NK-92 (cell line): Measurements from ENCODE around the gene KRTDAP.

ENCODE experiments used
- DNase-seq: peaks from one replicate; lab custom pipeline; 2025; ENCODE audit not compliant: unreplicated experiment; lab: John Stamatoyannopoulos, UW

Gene KRTDAP, protein sequence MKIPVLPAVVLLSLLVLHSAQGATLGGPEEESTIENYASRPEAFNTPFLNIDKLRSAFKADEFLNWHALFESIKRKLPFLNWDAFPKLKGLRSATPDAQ

DNA sequence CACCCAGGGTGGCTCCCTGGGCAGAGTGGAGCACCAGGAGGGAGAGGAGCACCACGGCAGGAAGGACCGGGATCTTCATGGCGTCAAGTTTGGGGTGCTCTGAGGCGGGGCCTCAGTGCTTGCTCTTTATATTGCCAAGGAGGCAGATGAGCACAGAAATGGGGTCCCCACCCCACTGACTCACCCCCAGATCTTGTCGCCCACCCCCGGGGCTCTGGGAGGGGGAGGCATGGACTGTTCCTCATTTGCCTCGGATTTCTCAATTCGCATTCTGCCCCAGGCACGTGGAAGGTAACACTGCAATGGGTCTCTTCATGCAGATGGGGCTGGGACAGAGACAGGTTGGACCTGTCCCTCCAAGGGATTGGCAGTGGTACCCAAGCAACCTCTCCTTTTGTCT lies at the start of gene KRTDAP:
Gene KRTDAP, minus strand, starts transcription at position 101 of the 400 bp plus-strand sequence. Its CDS starts 22 bp downstream, at position 79.
- DNase-seq: no peak

DNA sequence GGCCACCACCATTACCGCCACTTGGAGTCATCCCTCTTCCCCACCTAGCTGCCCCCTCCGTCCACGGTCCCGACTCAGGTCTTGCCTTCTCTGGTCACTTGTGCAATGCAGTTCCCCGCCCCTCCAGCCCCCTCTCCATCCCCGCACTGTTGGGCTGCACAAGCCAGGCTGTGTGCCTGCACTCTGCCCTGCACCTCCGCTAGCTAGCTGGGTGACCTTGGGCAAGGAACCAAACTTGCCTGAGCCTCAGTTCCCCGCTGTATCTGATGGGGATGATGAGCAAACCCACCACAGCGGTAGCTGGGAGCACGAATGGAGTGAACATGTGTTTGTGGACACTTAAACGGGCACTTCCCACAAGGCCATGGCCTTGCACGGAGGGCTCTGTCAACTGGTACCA lies 49.6 kb upstream of the KRTDAP start:
- DNase-seq: no peak

DNA sequence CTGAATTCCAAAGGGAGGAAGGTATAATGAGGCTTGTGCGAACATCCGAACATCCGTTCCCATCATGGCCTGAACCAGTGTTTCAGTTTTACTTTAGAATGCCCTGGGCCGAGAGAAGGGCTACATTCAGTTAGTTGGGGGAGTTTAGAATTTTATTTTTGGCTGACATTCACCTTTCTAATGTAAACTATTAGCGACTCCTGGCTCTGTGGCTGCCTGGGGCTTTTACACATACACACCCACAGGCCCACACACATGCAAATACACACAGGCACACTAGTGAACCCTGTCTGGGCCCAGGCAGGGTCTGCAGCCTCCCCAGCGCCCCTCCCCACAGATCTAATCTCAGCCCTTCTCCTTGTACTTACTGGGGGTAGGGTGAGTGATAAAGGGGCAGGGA lies 49.0 kb upstream of the KRTDAP start:
- no peak for DNase-seq

DNA sequence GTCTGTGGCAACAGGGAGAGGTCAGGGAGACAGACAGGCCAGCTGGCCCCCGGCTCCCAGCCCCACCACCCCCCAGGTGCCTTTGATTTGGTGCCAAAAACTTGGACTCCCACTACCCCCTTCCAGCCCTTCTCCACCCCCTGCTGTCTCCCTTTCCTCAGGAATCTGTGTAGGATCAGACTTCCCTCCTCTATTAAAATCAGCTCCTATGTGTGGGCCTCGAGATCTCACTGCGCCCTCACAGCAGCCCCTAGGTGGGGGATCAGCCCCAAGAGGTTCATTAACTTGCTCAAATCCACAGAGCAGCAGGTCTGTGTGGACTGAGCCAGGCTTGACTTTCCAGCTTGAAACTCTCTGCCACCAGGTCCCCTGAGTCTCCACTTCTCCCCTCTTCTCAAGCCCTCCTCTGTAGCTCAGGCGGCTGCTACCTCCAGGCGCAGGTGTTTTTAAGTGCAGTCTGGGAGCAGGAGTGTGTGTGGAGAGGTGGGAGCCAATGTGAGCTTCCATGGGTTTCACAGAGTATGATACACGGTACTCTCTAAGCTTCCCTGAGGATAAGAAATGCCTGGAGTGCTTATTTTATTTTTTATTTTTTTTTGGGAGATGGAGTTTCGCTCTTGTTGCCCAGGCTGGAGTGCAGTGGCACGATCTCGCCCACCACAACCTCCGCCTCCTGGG lies 44.7 kb upstream of the KRTDAP start:
- DNase-seq: no peak

DNA sequence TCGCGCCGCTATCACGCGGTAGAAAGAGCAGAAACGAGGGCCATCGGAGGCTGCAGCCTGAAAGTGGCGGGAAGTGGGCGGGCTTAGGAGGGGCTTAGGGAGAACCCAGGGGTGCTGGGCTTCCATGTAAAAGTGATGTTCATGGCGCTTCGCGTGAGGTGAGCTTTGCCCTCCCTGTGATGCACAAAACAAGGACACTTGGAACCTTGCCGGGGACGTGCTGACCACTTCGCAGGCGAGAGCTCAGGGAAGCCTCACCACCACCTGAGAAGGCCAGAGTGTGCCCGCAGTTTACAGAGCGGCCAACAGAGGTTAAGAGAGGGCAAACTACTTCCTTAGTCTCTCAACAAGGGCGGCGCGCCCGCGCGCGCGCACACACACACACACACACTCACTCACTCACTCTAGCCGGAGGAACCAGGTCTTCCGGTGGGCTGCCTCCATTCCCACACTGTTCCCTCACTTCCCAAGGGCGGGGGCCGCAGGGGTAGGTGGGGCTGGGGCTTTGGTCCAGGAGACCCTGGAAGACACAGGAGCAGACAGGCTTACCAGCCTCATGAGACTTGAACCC lies 43.6 kb upstream of the KRTDAP start:
- no peak for DNase-seq

DNA sequence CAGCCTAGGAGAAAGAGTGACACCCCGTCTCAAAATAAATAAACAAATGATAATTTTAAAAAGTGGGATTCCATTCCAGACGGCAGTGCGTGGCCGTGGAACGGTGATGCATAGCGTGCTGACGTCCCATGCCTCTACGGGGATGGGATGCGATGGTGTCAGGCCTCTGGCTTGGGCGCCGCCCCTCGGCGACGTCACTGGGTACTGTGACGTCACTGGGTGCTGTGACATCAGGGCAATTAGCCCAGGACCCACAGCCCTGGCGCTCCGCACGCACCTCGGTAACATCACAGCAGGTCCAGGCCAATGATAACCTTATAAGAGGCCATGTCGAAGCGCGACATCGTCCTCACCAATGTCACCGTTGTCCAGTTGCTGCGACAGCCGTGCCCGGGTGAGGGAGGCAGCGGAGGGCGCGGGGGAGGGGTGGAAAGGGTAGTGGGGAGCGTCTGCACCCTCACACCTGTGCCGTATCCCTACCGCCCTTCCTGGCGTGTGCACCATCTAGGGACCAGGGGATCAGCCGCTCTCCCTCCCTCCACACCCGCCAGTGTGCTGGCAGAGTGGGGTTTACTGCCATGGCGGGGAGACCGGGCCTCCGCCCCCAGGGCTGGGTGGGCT lies 43.0 kb upstream of the KRTDAP start, which contains the start of gene GAPDHS:
Gene GAPDHS, plus strand, starts transcription at position 256 of the 621 bp plus-strand sequence. Its CDS starts 72 bp downstream, at position 328.
- DNase-seq: no peak

DNA sequence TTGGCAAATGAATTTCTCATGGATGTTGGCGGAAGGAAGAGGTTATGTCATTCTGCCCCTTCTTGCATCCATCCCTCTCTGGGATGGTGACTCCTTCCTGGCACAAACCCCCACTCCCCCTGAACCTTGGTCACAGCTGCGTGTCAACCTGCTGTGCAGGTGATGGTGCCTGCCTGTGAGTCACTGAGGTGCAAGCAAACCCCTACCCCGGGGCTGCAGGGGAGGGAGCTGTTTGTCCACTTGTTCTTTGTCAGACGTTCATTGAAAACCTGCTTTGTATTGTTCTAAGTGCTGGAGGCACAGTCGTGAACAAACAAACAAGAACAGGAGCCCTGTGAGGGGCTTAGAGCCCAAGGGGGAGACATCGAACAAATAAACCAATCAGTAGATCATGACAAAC lies 41.0 kb upstream of the KRTDAP start:
- no peak for DNase-seq

DNA sequence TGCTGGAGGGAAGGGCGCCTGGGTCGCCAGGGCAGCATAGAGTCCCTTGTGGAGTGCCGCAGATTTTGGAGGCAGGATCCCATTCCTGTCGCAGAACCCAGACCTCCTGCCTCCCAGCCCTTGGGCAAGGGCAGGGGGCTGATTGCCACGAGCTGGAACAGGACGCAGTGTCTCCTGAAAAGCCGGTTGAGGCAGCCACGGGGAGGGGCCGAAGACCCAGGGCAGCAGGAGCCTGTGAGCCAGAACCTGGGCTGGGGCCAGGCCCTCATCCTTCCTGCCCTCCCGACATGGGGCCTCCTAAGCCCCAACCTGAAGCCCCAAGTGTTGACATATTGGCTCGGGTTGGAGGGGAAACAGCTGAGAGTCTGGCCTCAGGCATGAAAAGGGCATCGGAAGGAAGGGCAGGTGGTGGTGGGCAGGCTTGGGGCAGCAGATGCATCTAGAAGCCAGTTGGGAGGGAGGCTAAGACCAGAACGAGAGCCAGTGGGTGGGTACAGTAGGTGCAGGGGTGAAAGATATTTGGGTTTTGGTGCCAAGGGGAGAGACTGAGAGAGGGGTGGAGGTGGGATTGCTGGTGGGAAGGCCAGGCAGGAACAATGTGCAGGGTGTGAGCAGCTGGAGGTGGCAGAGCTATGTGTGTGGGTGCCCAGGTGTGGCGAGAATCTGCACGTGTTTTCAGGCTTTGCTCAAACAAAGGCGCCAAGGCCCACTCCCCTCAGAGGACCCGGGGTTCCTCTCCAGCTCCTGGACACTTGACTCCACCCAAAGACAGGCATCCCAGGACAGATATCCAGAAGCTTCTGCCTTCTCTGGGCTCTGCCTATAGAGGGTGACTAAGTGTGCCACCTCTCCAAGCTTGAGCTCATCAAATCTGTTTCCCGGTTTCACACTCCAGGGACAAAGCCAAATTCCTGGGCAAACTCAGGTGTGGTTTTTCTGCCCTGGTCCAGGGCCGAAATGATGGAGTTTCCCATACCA lies 39.3 kb upstream of the KRTDAP start:
- DNase-seq: no peak

DNA sequence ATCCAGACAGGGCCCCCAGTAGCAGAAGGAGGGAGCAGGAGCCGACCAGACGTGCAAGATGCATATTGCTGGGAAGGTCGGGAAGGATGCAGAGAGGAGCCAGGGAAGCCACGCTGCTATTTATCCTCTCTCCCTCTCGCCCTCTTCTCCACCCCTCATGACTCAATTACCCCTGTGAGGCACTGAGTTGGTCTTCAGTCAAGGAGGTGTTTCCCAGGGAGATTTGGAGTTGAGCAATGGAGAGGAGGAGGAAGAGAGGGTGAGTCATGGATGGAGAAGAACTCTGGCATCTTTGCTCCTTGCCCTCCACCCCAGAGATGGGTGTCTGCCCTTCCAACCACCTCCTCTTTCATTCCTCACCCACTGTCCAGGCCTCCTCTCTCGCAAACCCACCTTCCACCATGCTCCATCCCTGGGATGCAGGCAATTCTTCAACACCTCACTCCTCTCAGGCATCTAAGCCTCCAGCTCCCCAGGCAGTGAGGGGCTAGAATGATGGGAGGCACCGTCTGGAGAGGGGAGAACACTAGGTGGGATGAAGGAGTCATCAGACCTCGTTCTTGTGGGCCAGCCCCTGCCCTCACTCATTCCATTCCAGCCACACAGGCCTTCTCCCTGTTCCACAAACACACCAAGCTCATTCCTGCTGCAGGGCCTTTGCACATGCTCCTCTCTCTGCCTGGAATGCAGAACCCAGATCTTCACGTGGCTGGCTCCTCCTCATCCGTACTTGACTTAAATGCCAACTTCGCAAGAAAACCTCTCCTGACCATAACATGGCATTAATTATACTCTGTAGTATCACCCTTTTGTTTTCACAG lies 38.2 kb upstream of the KRTDAP start, which contains the start of gene SBSN:
Gene SBSN, minus strand, starts transcription at position 94 of the 821 bp plus-strand sequence. Its CDS starts 30 bp downstream, at position 64.
- no peak for DNase-seq

DNA sequence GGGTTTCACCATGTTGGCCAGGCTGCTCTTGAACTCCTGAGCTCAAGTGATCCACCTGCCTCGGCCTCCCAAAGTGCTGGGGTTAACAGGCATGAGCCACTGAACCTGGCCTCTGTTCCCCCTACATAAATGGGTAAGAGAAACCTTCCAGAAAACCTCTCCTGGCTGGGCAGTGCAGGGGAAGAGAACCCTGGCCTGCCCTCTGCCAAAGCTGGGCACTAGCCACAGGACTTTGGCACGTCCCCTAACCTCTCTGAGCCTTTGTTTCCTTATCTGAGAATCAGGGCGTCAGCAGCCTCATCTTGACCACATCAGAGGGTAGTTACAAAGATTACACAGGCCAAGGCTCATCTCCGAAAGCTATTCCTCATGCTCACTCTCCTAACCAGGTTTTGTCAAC lies 35.6 kb upstream of the KRTDAP start:
- DNase-seq: no peak

DNA sequence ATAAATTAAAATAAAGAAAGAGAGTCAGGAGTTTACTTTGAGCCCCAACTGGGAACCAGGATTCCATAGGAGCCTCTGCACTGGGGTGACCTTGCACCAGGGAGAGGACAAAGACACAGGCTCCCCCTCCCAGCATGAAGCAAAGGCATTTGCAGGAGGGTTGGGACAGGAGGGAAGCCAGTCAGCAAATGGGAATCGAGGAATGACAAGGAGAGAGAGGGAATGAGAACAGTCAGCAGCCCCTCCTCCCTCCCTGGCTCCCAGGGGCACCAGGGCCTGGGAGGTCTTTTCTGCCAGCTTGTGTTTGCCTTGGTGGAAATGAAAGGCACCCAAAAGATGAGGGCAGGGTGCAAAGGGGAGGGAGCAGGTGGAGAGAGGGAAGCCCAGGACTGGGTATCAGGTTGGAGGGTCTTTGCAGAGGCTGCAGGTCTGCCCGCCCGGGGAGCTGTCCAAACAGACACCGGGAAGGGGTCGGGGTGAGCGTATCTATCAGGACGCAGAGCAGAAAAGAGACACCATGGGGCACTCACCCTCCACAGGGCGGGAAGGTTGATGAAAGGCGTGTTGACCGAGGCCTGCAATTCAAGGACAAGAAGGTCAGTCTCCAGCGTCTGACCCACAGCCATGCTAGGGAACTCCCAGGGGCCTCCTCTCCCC lies 34.0 kb upstream of the KRTDAP start:
- no peak for DNase-seq

DNA sequence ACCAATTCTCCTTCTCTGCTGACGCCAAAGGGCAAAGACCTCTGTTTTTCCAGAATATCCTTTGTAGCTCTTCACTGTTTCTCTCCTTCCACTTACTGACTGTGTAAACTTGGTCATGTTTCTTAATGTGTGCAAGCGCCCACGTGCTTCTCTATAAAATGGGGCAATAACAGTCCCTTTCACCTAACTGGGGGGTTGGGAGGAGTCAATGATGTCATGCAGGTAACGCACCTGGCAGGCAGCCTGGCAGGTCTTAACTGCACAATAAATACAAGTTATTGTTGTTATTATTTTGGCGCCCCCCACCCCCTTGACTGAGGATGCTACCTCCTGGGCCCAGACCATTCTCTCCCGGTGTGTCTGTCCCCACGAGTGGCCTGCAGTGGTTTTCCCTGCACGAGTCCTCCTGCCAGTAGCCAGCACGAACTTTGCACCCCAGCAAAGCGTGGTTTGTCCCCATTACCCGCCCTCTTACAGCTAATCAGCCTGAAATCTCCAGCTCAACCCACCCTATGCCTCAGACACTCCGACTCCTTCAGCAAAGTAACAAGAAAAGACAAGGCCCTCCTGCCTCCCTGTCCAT lies 32.6 kb upstream of the KRTDAP start:
- no peak for DNase-seq

DNA sequence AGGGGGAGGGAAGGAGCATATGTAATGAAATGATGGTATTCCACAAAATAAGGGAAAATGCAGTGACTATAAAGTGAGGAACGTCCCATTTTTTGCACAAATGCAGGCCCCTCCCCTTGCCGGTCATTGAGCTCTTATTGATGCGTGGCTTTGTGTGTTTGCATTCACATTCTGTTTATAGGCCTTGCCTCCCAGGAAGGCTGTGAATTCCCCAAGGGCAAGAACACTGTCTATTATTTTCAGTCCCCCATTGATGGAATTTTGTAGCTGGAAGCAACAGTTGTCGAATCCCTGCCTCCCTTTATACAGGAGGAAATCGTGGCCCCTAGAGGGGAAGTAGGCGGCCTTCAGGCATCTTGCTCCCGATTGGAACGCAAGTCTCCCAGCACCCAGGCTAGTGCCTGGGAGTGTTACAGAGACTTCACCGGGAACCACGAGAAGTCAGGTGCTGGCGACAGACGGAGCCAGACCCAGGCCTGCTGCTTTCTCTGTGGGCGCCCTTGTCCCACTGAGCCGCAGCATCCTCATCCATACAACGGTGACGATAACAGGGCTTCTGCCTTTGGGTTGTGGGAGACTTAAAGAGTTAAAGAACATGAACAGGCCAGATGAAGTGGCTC lies 31.0 kb upstream of the KRTDAP start:
- no peak for DNase-seq

DNA sequence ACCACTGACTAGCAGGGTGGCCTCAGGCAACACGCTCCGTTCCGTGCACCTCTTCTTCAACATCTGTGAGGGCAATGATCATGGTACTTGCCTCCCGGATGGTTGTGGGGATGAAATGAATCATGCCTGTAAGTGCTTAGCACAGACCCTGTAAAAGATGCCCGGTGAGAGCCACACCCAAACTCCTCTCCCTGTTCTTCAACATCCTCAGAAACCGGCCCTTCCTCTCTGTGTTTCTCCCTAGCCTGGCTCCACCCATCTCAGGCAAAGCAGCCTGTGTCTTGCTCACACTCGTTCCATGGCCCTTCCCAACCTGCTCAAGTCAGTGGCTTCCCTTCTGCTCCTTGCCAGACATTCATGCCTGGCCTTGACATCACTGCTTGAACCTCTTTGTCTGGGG lies 29.0 kb upstream of the KRTDAP start:
- no peak for DNase-seq

DNA sequence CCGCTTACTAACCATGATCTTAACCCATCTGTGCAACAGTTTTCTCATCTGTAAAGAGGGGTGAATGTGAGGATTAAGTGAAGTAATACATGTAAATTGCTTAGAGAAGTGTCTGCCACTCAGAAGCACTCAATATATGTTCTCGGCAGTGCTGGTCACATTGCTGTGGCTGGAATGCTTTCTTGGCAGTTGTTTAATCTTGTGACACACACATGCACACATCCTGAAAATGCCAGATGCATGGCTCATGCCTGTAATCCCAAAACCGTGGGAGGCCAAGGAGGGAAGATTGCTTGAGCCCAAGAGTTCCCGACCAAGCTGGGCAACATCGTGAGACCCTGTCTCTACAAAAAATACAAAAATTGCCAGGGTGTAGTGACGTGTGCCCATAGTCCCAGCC lies 28.0 kb upstream of the KRTDAP start:
- DNase-seq: no peak

DNA sequence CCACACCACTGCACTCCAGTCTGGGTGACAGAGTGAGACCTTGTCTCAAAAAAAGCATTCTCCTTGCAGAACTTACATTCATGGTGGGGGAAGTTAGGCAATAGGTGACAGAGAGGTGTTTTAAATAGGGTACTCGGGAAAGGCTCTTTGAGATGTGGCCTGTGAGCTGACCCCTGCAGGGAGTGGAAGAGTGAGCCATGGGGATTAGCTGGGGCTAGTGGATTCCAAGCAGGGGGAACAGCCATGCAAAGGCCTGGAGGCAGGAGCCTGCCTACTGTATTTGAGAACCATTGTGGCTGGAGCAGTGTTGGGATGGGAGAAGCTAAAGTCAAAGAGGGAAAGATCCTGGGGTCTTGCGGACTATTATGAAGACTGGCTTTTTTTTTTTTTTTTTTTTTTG lies 27.1 kb upstream of the KRTDAP start:
- no peak for DNase-seq

DNA sequence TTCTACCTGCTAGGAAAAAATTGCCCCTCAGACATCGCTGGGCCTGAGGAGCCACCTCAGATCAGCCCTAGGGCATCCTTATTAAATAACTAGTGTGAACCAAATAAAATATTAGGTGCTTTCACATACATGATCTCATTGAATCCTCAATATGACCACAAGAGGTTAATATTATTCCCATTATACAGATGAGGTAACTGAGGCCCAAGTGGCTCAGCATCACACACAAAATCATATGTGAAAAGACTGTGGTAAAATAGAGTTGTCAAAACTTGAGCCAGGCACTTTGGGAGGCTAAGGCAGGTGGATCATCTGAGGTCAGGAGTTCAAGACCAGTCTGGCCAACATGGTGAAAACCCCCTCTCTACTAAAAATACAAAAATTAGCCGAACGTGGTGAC lies 26.0 kb upstream of the KRTDAP start:
- DNase-seq: no peak

DNA sequence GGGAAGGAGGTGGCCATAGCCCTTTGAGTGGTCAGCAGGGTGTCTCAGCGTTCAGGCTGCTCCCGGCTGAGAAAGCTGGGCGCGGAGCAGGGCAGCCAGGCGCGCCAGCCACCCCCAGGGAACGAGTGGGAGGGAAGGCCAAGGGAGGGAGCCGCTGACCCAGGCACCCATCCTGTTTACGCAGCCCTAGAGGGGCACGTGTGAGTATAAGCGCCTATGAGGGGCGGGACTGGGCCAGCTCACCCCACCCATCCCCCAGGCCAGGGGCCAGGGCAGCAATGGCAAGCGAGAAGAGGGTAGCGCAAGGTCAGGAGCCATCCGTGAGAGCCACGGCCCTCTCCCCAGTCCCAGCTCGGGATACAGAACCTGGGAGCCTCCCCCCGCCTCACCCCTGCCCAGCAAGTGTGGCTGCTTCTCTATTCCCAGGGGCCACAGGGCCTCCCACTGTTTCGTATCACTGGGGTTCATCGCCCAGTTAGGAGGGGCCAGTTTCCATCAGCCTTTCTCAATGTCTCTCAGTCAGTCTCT lies 24.1 kb upstream of the KRTDAP start:
- DNase-seq: no peak
